Kidney glomerular epithelial cell (primary cell): Measurements from ENCODE around the gene NFKBIZ.
"Not testable (repeated sequence)": the region's sequence is repeated elsewhere in the genome, so short reads cannot be mapped to it uniquely, and the experiment has no call there.

Source experiments
- DNase-seq: peaks from one replicate; lab custom pipeline; 2025; lab: John Stamatoyannopoulos, UW

The NFKBIZ gene

GRCh38 chr3:101873619-101874018 lies 24.3 kb downstream of the NFKBIZ start:
- no peak for DNase-seq

- no peak for DNase-seq
Observed at GRCh38 chr3:101876142-101876541, 26.8 kb downstream of the NFKBIZ start.

- no peak for DNase-seq
Observed at GRCh38 chr3:101878589-101878988, 29.3 kb downstream of the NFKBIZ start.

GRCh38 chr3:101879102-101879501 lies 29.8 kb downstream of the NFKBIZ start:
- no peak for DNase-seq

GRCh38 chr3:101879623-101880284 lies 30.4 kb downstream of the NFKBIZ start:
- DNase-seq = no peak

- DNase-seq = no peak
Observed at GRCh38 chr3:101884776-101885175, 35.5 kb downstream of the NFKBIZ start.

- DNase-seq = not testable (repeated sequence)
Observed at GRCh38 chr3:101885584-101885983, 36.3 kb downstream of the NFKBIZ start.

GRCh38 chr3:101886626-101887025 lies 37.3 kb downstream of the NFKBIZ start:
- no peak for DNase-seq

- no peak for DNase-seq
Observed at GRCh38 chr3:101888653-101889052, 39.3 kb downstream of the NFKBIZ start.

- peak; percentile 68 for DNase-seq
Observed at GRCh38 chr3:101890716-101891115, 41.4 kb downstream of the NFKBIZ start.

- no peak for DNase-seq
Observed at GRCh38 chr3:101892648-101893047, 43.3 kb downstream of the NFKBIZ start.

GRCh38 chr3:101896083-101896757 lies 46.9 kb downstream of the NFKBIZ start:
- no peak for DNase-seq

GRCh38 chr3:101897013-101897412 lies 47.7 kb downstream of the NFKBIZ start:
- DNase-seq = no peak

- no peak for DNase-seq
Observed at GRCh38 chr3:101898039-101898438, 48.7 kb downstream of the NFKBIZ start.

GRCh38 chr3:101898752-101899169 lies 49.4 kb downstream of the NFKBIZ start:
- DNase-seq = no peak

GRCh38 chr3:101900316-101900715 lies 51.0 kb downstream of the NFKBIZ start:
- no peak for DNase-seq

GRCh38 chr3:101900736-101901135 lies 51.4 kb downstream of the NFKBIZ start:
- DNase-seq = no peak

GRCh38 chr3:101902041-101902440 lies 52.7 kb downstream of the NFKBIZ start:
- peak; percentile 96 for DNase-seq

- peak; percentile 45 for DNase-seq
Observed at GRCh38 chr3:101903451-101903871, 54.1 kb downstream of the NFKBIZ start.

GRCh38 chr3:101905573-101905972 lies 56.3 kb downstream of the NFKBIZ start:
- DNase-seq = not testable (repeated sequence)
